Uterus (tissue), 2 donors: ENCODE results near the gene SHROOM3.

Experiments used
- POLR2A ChIP-seq, 2 donors: fragments of 450-650 bp; IDR thresholded peaks; one replicate each; pipeline ENCODE4 v1.6.1; 2016; ENCODE audit warnings: antibody characterized with exemption in 2 of 2, mild to moderate bottlenecking in 1 of 2, moderate library complexity in 1 of 2
- TF ChIP-seq, protein P1 (sequence below), 4 experiments: fragments of 200-600 bp in 2 of 4; fragments of 450-650 bp in 2 of 4; sonication (generic) in 2 of 4; IDR thresholded peaks; one replicate each; pipeline ENCODE4 v1.5.1; 2016 to 2019; ENCODE audit warnings: antibody characterized with exemption in 4 of 4, mild to moderate bottlenecking in 2 of 4, moderate library complexity in 1 of 4

- TF ChIP-seq, protein P1, sequence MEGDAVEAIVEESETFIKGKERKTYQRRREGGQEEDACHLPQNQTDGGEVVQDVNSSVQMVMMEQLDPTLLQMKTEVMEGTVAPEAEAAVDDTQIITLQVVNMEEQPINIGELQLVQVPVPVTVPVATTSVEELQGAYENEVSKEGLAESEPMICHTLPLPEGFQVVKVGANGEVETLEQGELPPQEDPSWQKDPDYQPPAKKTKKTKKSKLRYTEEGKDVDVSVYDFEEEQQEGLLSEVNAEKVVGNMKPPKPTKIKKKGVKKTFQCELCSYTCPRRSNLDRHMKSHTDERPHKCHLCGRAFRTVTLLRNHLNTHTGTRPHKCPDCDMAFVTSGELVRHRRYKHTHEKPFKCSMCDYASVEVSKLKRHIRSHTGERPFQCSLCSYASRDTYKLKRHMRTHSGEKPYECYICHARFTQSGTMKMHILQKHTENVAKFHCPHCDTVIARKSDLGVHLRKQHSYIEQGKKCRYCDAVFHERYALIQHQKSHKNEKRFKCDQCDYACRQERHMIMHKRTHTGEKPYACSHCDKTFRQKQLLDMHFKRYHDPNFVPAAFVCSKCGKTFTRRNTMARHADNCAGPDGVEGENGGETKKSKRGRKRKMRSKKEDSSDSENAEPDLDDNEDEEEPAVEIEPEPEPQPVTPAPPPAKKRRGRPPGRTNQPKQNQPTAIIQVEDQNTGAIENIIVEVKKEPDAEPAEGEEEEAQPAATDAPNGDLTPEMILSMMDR (IDR thresholded peaks at IDR 0.05): no peak
- TF ChIP-seq POLR2A (IDR thresholded peaks at IDR 0.05): no peak
These were observed 365.9 kb downstream of the SHROOM3 start for GRCh38 chr4:76800902-76801301.
